OCI-LY3 (cell line): ENCODE results near the gene SLC22A25.

Experiments used
- H2AFZ ChIP-seq: fragments of 200-600, 300-600 bp; shearing (Covaris generic); 2 replicates; pipeline ENCODE4 v1.6.0; 2014; ENCODE audit warnings: antibody characterized with exemption, low read depth, low read length
- H3K27ac ChIP-seq: fragments of 200-600, 300-600 bp; sonication (generic); 2 replicates; pipeline ENCODE4 v1.5.1; 2014; ENCODE audit warnings: mild to moderate bottlenecking, low read length, moderate library complexity, mixed read lengths
- H3K27me3 ChIP-seq: fragments of 200-600, 300-600 bp; sonication (generic); 2 replicates; pipeline ENCODE4 v1.6.1; 2014; ENCODE audit warnings: low read depth, low read length, mixed read lengths
- H3K36me3 ChIP-seq: fragments of 200-600, 300-600 bp; sonication (generic); replicated peaks from 2 replicates; pipeline ENCODE3; 2014; ENCODE audit warnings: low read depth, low read length, mixed read lengths
- H3K4me1 ChIP-seq: fragments of 300-600, 200-600 bp; sonication (generic); 2 replicates; pipeline ENCODE4 v1.6.1; 2014; ENCODE audit warnings: low read length, mixed read lengths
- H3K4me2 ChIP-seq: fragments of 200-600, 300-600 bp; sonication (generic); 2 replicates; pipeline ENCODE4 v1.6.1; 2014; ENCODE audit warnings: low read length, mixed read lengths
- H3K4me3 ChIP-seq: fragments of 300-600, 200-600 bp; sonication (generic); 2 replicates; pipeline ENCODE4 v1.5.1; 2014; ENCODE audit warnings: antibody characterized with exemption, mild to moderate bottlenecking, low read length, moderate library complexity
- H3K79me2 ChIP-seq: fragments of 300-600, 200-600 bp; shearing (Covaris generic); 2 replicates; pipeline ENCODE4 v1.6.1; 2014; ENCODE audit warnings: mild to moderate bottlenecking, low read length, mixed read lengths
- H3K9ac ChIP-seq: fragments of 300-600, 200-600 bp; shearing (Covaris generic); 2 replicates; pipeline ENCODE4 v1.6.0; 2014; ENCODE audit warnings: mild to moderate bottlenecking, low read length, moderate library complexity
- H3K9me3 ChIP-seq: fragments of 200-600, 300-600 bp; shearing (Covaris generic); 2 replicates; pipeline ENCODE4 v1.6.1; 2014; ENCODE audit warnings: low read length, mixed read lengths; ENCODE audit not compliant: insufficient read depth
- H4K20me1 ChIP-seq: fragments of 200-600, 300-600 bp; sonication (generic); 2 replicates; pipeline ENCODE4 v1.6.1; 2016; ENCODE audit warnings: low read length, mixed read lengths; ENCODE audit not compliant: insufficient read depth
- EZH2phosphoT487 ChIP-seq: fragments of 200-600 bp; shearing (Covaris generic); IDR thresholded peaks from 2 replicates; pipeline ENCODE4 v1.6.1; 2018; ENCODE audit warnings: antibody characterized with exemption, mixed run types, low read depth
- TF ChIP-seq, protein P1 (sequence below): fragments of 200-600, 300-600 bp; sonication (generic); IDR thresholded peaks from 2 replicates; pipeline ENCODE4 v1.5.1; 2014; ENCODE audit warnings: antibody characterized with exemption, low read length, low read depth

SLC22A25 gene

GRCh38 chr11:63229815-63230214, 13.6 kb downstream of the SLC22A25 start:
- Histone ChIP-seq H3K9me3 (no peaks in the 10 kb centered on the region), H3K9ac (no peak overlapping the region), H3K27ac (no peak overlapping the region), H2AFZ (no peak overlapping the region), H4K20me1 (no peaks in the 10 kb centered on the region), H3K4me2 (no peak overlapping the region), H3K79me2 (no peaks in the 10 kb centered on the region), H3K4me3 (no peak overlapping the region), H3K27me3 (peaks cover 13% of the 10 kb centered on the region; the same call in 1 of the 2 replicates), H3K4me1 (no peaks in the 10 kb centered on the region), H3K36me3 (no peaks in the 10 kb centered on the region)
- TF ChIP-seq EZH2phosphoT487 = no peak
- TF ChIP-seq, protein P1, sequence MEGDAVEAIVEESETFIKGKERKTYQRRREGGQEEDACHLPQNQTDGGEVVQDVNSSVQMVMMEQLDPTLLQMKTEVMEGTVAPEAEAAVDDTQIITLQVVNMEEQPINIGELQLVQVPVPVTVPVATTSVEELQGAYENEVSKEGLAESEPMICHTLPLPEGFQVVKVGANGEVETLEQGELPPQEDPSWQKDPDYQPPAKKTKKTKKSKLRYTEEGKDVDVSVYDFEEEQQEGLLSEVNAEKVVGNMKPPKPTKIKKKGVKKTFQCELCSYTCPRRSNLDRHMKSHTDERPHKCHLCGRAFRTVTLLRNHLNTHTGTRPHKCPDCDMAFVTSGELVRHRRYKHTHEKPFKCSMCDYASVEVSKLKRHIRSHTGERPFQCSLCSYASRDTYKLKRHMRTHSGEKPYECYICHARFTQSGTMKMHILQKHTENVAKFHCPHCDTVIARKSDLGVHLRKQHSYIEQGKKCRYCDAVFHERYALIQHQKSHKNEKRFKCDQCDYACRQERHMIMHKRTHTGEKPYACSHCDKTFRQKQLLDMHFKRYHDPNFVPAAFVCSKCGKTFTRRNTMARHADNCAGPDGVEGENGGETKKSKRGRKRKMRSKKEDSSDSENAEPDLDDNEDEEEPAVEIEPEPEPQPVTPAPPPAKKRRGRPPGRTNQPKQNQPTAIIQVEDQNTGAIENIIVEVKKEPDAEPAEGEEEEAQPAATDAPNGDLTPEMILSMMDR = no peak

DNA sequence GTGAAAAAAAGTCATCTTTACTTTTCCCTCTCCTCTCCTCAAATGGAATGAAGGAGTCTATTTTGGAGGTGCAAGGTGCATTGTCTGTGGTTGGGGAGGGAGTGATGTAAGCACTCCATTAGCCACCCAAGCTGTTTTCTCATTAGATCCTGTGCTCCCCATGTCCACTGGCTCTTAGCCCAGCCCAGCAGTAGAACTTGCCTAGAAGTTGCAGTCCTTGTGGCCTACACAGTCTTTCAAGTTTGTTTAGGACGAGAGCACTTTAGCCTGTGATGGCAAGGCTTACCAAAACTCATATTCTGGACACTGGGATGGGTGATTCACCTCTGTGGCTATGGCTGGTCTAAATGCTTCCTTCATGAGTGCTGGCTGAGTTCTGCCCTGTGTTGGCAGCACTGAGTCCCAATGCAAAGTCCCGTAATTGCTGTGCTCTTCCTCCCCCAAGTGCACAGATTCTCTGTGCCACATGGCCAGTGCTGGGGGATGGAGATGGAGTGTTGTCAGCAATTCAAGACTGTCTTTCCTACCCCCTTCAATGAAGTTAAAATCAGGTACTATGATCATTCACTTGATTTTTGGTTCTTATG, 15.8 kb downstream of the SLC22A25 start:
- Histone ChIP-seq H3K4me1 (no peaks in the 10 kb centered on the region), H3K36me3 (no peaks in the 10 kb centered on the region), H3K4me2 (no peak overlapping the region), H3K4me3 (no peak overlapping the region), H4K20me1 (no peaks in the 10 kb centered on the region), H2AFZ (no peak overlapping the region), H3K27me3 (peaks cover 16% of the 10 kb centered on the region; the same call in 1 of the 2 replicates), H3K27ac (no peak overlapping the region), H3K79me2 (no peaks in the 10 kb centered on the region), H3K9me3 (no peaks in the 10 kb centered on the region), H3K9ac (no peak overlapping the region)
- TF ChIP-seq, protein P1 = no peak
- no peak for TF ChIP-seq EZH2phosphoT487

- H3K4me3 ChIP-seq = no peak overlapping the region
- no peak overlapping the region for H3K27ac ChIP-seq
- H2AFZ ChIP-seq = no peak overlapping the region
- no peaks in the 10 kb centered on the region for H3K79me2 ChIP-seq
- H3K4me1 ChIP-seq = no peaks in the 10 kb centered on the region
- peaks cover 16% of the 10 kb centered on the region; the same call in 1 of the 2 replicates for H3K27me3 ChIP-seq
- H3K9me3 ChIP-seq = no peaks in the 10 kb centered on the region
- no peak overlapping the region for H3K4me2 ChIP-seq
- no peaks in the 10 kb centered on the region for H3K36me3 ChIP-seq
- no peak overlapping the region for H3K9ac ChIP-seq
- no peak for TF ChIP-seq EZH2phosphoT487
- TF ChIP-seq, protein P1 = no peak
- no peaks in the 10 kb centered on the region for H4K20me1 ChIP-seq
Observed at GRCh38 chr11:63226488-63227114, 16.8 kb downstream of the SLC22A25 start.

- TF ChIP-seq, protein P1 = no peak
- no peak for TF ChIP-seq EZH2phosphoT487
- no peak overlapping the region for H3K9ac ChIP-seq
- H4K20me1 ChIP-seq = no peaks in the 10 kb centered on the region
- no peaks in the 10 kb centered on the region for H3K79me2 ChIP-seq
- H3K4me2 ChIP-seq = no peak overlapping the region
- H3K4me3 ChIP-seq = no peak overlapping the region
- no peaks in the 10 kb centered on the region for H3K4me1 ChIP-seq
- no peak overlapping the region for H2AFZ ChIP-seq
- peaks cover 16% of the 10 kb centered on the region for H3K27me3 ChIP-seq
- H3K36me3 ChIP-seq = no peaks in the 10 kb centered on the region
- H3K27ac ChIP-seq = no peak overlapping the region
- no peaks in the 10 kb centered on the region for H3K9me3 ChIP-seq
Observed at GRCh38 chr11:63214093-63214492, 29.3 kb downstream of the SLC22A25 start.
